Nephron (organoid): ENCODE data around the gene ULK2.

Experiments used
- H3K27ac Mint-ChIP-seq, 3 experiments: 2 replicates each; pipeline ENCODE4 v1.8.0; 2020; ENCODE audit warnings: mixed read lengths in 3 of 3, mild to moderate bottlenecking in 2 of 3, moderate library complexity in 1 of 3
- H3K27me3 Mint-ChIP-seq: 2 replicates; pipeline ENCODE4 v1.8.0; 2021; ENCODE audit warnings: low read depth, mild to moderate bottlenecking, moderate library complexity, mixed read lengths
- H3K36me3 Mint-ChIP-seq: 2 replicates; pipeline ENCODE4 v1.8.0; 2020; ENCODE audit warnings: low read depth, mixed read lengths
- H3K4me1 Mint-ChIP-seq: 2 replicates; pipeline ENCODE4 v1.8.0; 2020; ENCODE audit warnings: mixed read lengths
- H3K4me3 Mint-ChIP-seq, 3 experiments: 2 replicates each; pipeline ENCODE4 v1.8.0; 2020; ENCODE audit warnings: mild to moderate bottlenecking in 3 of 3, mixed read lengths in 3 of 3, moderate library complexity in 2 of 3
- H3K9me3 Mint-ChIP-seq: 2 replicates; pipeline ENCODE4 v1.8.0; 2020; ENCODE audit warnings: mixed read lengths
- CTCF ChIP-seq, 3 experiments: fragments of 200-600 bp; sonication (generic); IDR thresholded peaks; one replicate each; pipeline ENCODE4 v1.5.0; 2021; ENCODE audit warnings: antibody characterized with exemption in 3 of 3; ENCODE audit not compliant: unreplicated experiment in 3 of 3

Gene ULK2

DNA sequence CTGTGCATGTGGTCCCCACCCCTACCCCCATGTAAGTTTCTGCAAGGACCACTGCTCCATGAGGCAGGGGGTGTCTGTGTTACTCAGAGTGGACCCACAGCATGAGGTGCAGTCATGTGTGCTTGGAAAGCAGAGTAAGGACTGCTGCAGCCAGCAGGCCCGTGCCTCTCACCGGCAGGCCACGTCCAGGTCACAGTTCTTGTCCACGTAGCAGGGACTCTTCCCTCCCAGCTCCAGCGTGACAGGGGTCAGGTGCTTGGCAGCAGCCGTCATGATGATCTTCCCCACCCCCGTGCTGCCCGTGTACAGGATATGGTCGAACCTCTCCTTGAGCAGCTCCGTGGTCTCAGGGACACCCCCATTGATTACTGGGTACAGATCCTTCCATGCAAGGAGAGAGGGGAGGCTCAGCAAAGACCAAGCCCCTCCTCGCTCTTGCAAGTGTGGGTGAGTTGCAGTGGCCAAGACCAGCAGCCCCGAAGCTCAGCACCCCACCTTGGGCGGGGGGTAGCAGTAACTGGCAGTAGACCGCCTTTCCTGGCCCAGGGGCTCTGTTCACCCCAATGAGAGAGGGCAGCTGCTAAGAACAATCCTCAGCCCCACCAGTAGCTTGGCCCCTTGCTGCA lies 125.8 kb downstream of the ULK2 start:
- TF ChIP-seq CTCF (IDR thresholded peaks at IDR 0.05; ENCODE audit: unreplicated experiment in 3 of 3): no peak
- no peaks in the 10 kb centered on the region for H3K9me3 Mint-ChIP-seq
- H3K27me3 Mint-ChIP-seq: peaks cover 23% of the 10 kb centered on the region
- H3K36me3 Mint-ChIP-seq: no peaks in the 10 kb centered on the region
- no peak overlapping the region for H3K27ac Mint-ChIP-seq
- no peak overlapping the region for H3K4me3 Mint-ChIP-seq
- no peaks in the 10 kb centered on the region for H3K4me1 Mint-ChIP-seq

DNA sequence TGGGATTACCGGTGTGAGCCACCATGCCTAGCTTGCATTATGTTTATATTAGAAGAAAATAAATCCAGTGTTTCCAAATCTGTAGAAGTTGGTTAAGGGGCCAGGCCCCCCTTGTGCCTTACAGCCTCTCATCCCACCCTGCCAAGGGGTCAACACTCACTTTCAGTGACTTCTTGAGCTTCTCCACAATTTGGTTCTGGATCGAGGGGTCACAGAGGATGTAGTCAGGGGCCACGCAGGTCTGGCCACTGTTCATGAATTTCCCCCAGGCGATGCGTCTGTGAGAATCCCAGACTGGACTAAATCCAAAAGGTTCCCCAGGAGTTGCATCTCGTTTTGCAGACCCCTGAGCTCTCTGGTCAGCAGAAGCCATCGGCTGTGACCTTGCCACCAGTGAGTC lies 126.8 kb downstream of the ULK2 start:
- Mint-ChIP-seq H3K27me3 (peaks cover 13% of the 10 kb centered on the region), H3K4me1 (no peaks in the 10 kb centered on the region), H3K27ac (no peak overlapping the region), H3K36me3 (no peaks in the 10 kb centered on the region), H3K9me3 (no peaks in the 10 kb centered on the region), H3K4me3 (no peak overlapping the region)
- TF ChIP-seq CTCF (IDR thresholded peaks at IDR 0.05; ENCODE audit: unreplicated experiment in 3 of 3): no peak

DNA sequence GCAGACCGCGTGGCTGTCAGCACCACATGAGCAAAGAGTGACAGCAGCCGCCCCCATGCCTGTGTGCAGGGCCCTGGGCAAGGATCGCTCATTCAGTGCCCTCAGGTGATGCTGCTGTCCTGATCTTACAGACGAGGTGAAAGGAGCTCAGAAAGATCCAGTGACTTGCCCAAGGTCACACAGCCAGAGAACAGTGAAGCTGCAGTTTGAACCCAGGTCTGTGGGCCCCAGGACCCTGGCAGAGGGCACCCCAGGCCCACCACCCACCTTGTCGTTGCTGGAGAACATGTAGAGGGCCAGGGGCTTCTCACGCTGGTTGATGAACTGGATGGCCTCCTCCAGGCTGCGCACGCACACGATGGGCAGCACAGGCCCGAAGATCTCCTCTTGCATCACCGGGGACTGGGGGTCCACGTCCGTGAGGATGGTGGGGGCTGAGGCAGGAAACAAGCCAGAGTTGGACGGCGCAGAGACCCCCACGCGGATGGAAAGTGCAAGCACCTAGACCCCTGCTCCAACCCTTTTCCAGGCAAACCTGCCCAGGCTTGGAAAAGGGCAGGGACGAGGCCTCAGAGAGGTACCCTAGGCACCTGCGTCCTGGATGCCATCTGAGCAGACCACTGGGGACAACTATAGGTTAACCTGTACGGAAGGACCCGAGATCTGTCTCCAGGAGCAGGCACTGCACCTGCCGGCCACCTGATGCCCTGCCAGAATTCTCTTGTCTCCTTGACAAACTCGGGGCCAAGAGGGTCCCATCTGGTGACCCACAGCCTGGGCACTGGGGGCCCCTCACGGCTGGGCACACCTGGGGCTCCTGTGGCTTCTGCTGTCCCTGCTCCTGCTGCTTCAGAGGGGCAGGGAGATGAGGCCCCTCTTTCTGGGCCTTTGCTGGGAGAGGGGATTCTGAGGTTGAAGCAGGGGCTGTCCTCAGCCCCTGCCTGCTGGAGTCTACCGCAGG lies 128.2 kb downstream of the ULK2 start:
- Mint-ChIP-seq H3K36me3 (no peaks in the 10 kb centered on the region), H3K9me3 (no peaks in the 10 kb centered on the region), H3K4me3 (no peak overlapping the region), H3K27ac (no peak overlapping the region), H3K4me1 (no peaks in the 10 kb centered on the region), H3K27me3 (peaks cover 4% of the 10 kb centered on the region)
- no peak for TF ChIP-seq CTCF (IDR thresholded peaks at IDR 0.05; ENCODE audit: unreplicated experiment in 3 of 3)

DNA sequence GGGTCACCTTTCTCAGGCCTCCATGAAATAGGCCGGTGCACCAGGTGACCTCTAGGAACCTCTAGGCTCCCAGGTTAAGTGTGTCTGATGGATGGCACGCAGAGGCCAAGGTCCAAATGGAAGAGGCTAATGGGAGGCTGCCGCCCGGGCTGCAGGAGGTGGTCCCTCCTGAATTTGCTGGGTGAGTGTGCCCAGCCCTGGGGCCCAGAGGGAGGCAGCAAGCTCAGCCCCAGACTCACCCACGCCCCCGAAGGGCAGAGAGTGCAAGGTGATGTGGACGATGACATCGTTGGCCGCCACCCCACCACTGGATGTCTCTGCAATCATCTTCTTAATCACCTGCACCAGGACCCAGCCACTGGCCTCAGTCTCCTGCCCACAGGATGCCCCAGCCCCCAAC lies 129.0 kb downstream of the ULK2 start:
- no peak overlapping the region for H3K27ac Mint-ChIP-seq
- H3K4me3 Mint-ChIP-seq: no peak overlapping the region
- H3K27me3 Mint-ChIP-seq: peaks cover 4% of the 10 kb centered on the region
- no peaks in the 10 kb centered on the region for H3K9me3 Mint-ChIP-seq
- no peaks in the 10 kb centered on the region for H3K36me3 Mint-ChIP-seq
- H3K4me1 Mint-ChIP-seq: no peaks in the 10 kb centered on the region
- TF ChIP-seq CTCF (IDR thresholded peaks at IDR 0.05; ENCODE audit: unreplicated experiment in 3 of 3): no peak

DNA sequence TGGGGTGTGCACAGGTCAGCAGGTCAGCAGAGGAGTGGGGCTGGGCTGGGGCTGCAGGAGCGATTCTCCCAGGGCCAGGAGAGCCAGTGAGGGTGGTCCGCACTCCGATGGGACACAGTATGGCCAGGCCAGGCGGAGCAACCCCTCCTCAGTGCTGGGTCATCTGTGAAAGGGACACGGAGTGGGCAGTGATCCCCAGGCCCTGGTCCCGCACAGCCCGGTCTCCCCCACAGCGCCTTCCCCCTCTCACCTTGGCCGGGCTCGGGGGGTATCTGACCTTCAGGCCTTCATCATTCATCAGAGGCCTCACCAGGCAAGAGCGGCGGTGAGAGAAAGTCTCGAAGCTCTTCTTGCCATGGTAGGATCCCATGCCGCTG lies 129.7 kb downstream of the ULK2 start:
- no peaks in the 10 kb centered on the region for H3K36me3 Mint-ChIP-seq
- no peak for TF ChIP-seq CTCF (IDR thresholded peaks at IDR 0.05; ENCODE audit: unreplicated experiment in 3 of 3)
- H3K9me3 Mint-ChIP-seq: no peaks in the 10 kb centered on the region
- H3K27ac Mint-ChIP-seq: no peak overlapping the region
- peaks cover 4% of the 10 kb centered on the region for H3K27me3 Mint-ChIP-seq
- H3K4me1 Mint-ChIP-seq: no peaks in the 10 kb centered on the region
- H3K4me3 Mint-ChIP-seq: no peak overlapping the region
